Neural crest cell (in vitro differentiated cells): ENCODE data around the gene CENPM. TPM values are rescaled to one million over a fixed set of nuclear protein-coding genes. Genes with fewer than 3 reads are reported as not detected.
A peak's percentile ranks its signal among the peaks of the same experiment; 100 is the strongest.

Source experiments
- DNase-seq: peaks from one replicate; pipeline ENCODE4 v3.0.0; 2021; ENCODE audit warnings: low read depth, mixed read lengths, low spot score
- H3K27ac Mint-ChIP-seq: one replicate; pipeline ENCODE4 v1.8.0; 2021; ENCODE audit warnings: mild to moderate bottlenecking, mixed read lengths; ENCODE audit not compliant: unreplicated experiment
- H3K27me3 Mint-ChIP-seq: 2 replicates; pipeline ENCODE4 v1.8.0; 2021; ENCODE audit warnings: low read depth, mild to moderate bottlenecking, mixed read lengths
- H3K36me3 Mint-ChIP-seq: 2 replicates; pipeline ENCODE4 v1.8.0; 2021; ENCODE audit warnings: low read depth, mild to moderate bottlenecking, mixed read lengths
- H3K4me1 Mint-ChIP-seq: 2 replicates; pipeline ENCODE4 v1.8.0; 2021; ENCODE audit warnings: mixed read lengths
- H3K4me3 Mint-ChIP-seq: one replicate; pipeline ENCODE4 v1.8.0; 2021; ENCODE audit warnings: mild to moderate bottlenecking, mixed read lengths
- H3K9me3 Mint-ChIP-seq: 2 replicates; pipeline ENCODE4 v1.8.0; 2021; ENCODE audit warnings: mixed read lengths
- CTCF ChIP-seq: fragments of 200-600 bp; sonication (generic); conservative IDR thresholded peaks from 2 replicates; pipeline ENCODE4 v1.5.0; 2021; ENCODE audit warnings: antibody characterized with exemption, mild to moderate bottlenecking
- total RNA-seq: library from RNA; stranded (reverse); gene quantifications from 2 replicates; pipeline ENCODE4 v1.2.1, GENCODE V29; 2021

CENPM gene
- total RNA-seq, 1 donor from 2014 or later: 48.9 TPM

- no peak for DNase-seq
- Mint-ChIP-seq H3K27me3 (peaks cover 3% of the 10 kb centered on the region), H3K4me1 (no peaks in the 10 kb centered on the region), H3K4me3 (no peak overlapping the region), H3K9me3 (no peaks in the 10 kb centered on the region), H3K36me3 (peaks cover 5% of the 10 kb centered on the region), H3K27ac (no peak overlapping the region)
- no peak for TF ChIP-seq CTCF
These were observed 46.8 kb downstream of the CENPM start for GRCh38 chr22:41899992-41900651.

GRCh38 chr22:41899110-41899509, 47.8 kb downstream of the CENPM start:
- no peak for DNase-seq
- H3K4me3 Mint-ChIP-seq: no peak overlapping the region
- no peaks in the 10 kb centered on the region for H3K9me3 Mint-ChIP-seq
- H3K27me3 Mint-ChIP-seq: peaks cover 2% of the 10 kb centered on the region
- H3K27ac Mint-ChIP-seq: no peak overlapping the region
- peaks cover 3% of the 10 kb centered on the region for H3K36me3 Mint-ChIP-seq
- no peaks in the 10 kb centered on the region for H3K4me1 Mint-ChIP-seq
- no peak for TF ChIP-seq CTCF

- DNase-seq: no peak
- no peaks in the 10 kb centered on the region for H3K9me3 Mint-ChIP-seq
- no peak overlapping the region for H3K27ac Mint-ChIP-seq
- H3K36me3 Mint-ChIP-seq: peaks cover 2% of the 10 kb centered on the region
- no peaks in the 10 kb centered on the region for H3K27me3 Mint-ChIP-seq
- no peak overlapping the region for H3K4me3 Mint-ChIP-seq
- H3K4me1 Mint-ChIP-seq: no peaks in the 10 kb centered on the region
- TF ChIP-seq CTCF: no peak
These were observed 48.3 kb downstream of the CENPM start for GRCh38 chr22:41898645-41899044.

- Mint-ChIP-seq H3K9me3 (no peaks in the 10 kb centered on the region), H3K27me3 (no peaks in the 10 kb centered on the region), H3K36me3 (peaks cover 7% of the 10 kb centered on the region), H3K27ac (peak overlapping the region; percentile 27), H3K4me1 (no peaks in the 10 kb centered on the region), H3K4me3 (no peak overlapping the region)
- no peak for DNase-seq
- no peak for TF ChIP-seq CTCF
These were observed 53.2 kb downstream of the CENPM start for GRCh38 chr22:41893591-41894375.

GRCh38 chr22:41892721-41893120, 54.2 kb downstream of the CENPM start:
- Mint-ChIP-seq H3K4me3 (no peak overlapping the region), H3K27me3 (no peaks in the 10 kb centered on the region), H3K4me1 (no peaks in the 10 kb centered on the region), H3K27ac (no peak overlapping the region), H3K9me3 (no peaks in the 10 kb centered on the region), H3K36me3 (peaks cover 15% of the 10 kb centered on the region)
- no peak for DNase-seq
- TF ChIP-seq CTCF: no peak
